ENCODE results near the gene PKDCC. TPM values are rescaled to one million over a fixed set of nuclear protein-coding genes. Genes with fewer than 3 reads are reported as not detected.
"Not testable (repeated sequence)": the region's sequence is repeated elsewhere in the genome, so short reads cannot be mapped to it uniquely, and the experiment has no call there.

The PKDCC gene
- polyA plus RNA-seq, 2 donors: 3.7 to 6.2 TPM

DNA sequence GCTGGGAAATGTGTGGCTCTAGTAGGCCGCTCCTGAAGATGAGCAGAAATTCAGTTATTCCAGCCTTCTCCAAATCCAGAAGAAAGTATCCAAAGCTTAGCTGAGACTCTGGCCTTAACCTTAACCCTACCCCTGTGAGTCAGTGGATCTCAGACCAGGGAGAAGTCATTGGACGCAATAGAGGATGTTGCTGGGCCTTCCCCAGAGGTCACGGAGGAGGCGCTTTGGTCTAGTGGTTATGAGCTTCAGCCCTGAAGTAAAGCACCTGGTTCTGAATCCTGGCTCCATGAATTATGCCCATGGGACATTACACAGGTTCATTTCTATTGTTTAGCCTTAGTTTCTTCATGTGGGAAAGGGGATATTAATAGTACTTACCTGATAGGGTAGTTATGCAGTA lies 24.0 kb downstream of the PKDCC start:
- Histone ChIP-seq H3K4me1 (ENCODE audit: control insufficient read depth in 2 of 2, insufficient read depth in 2 of 2, low read length in 1 of 2) (peaks cover 7% of the 10 kb centered on the region in 2 donors), H3K27ac (ENCODE audit: low read depth in 2 of 2, low read length in 1 of 2) (no peak overlapping the region)
- WGBS, 2 donors: 87 to 91% methylated on average over 4 of the region's 4 CpGs

DNA sequence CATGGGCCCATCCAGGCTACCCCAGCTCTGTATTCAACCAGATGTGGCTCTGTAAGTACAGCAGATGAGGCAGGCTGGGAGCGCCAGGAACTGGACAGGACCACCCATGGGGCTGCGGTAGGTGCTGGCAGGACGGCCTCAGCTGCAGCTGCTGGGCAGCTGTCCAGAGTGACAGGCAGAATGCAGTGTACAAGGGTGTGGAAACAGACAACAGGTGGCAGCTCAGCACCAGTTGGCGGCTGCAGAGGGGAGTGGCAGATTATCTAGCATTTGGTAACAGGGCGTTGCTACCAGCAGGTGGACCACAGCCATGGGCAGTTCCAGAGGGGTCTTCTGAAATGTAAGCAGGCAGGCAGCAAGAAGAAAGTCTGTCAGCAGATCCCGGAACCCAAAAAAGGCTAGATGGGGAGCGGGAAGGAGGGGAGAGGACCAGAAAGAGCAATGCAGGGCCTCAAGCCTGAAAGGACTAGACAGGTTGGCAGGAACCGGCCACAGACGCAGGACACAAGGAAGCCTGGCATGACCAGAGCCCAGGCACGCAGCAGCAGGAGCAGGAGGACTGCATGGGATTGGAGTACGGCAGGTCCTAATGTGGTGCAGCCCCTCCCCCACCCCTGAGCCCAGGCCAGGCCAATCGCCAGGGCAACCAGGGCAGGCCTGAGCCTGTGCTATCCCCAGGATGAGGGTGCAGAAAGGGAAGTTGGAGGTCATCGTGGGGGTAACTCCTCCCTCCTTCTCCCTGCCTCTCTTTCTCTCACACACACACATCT lies 24.7 kb downstream of the PKDCC start:
- no peaks in the 10 kb centered on the region for H3K9me3 ChIP-seq (ENCODE audit: control insufficient read depth in 2 of 2, insufficient read depth in 1 of 2, low read depth in 1 of 2, low read length in 1 of 2)
- 51% methylated on average over 13 of the region's 13 CpGs for WGBS, 2 donors

More for the DNA sequence above, 24.0 kb downstream of the PKDCC start:
- H3K9me3 ChIP-seq (ENCODE audit: control insufficient read depth in 2 of 2, insufficient read depth in 1 of 2, low read depth in 1 of 2, low read length in 1 of 2): no peaks in the 10 kb centered on the region
- no peak overlapping the region for H3K4me3 ChIP-seq (ENCODE audit: low read depth in 1 of 2, low read length in 2 of 2)
- no peaks in the 10 kb centered on the region for H3K27me3 ChIP-seq (ENCODE audit: control insufficient read depth in 1 of 2, insufficient read depth in 2 of 2, low read length in 2 of 2)
- H3K36me3 ChIP-seq (ENCODE audit: control insufficient read depth in 2 of 2, insufficient read depth in 2 of 2, low read length in 1 of 2): no peaks in the 10 kb centered on the region

DNA sequence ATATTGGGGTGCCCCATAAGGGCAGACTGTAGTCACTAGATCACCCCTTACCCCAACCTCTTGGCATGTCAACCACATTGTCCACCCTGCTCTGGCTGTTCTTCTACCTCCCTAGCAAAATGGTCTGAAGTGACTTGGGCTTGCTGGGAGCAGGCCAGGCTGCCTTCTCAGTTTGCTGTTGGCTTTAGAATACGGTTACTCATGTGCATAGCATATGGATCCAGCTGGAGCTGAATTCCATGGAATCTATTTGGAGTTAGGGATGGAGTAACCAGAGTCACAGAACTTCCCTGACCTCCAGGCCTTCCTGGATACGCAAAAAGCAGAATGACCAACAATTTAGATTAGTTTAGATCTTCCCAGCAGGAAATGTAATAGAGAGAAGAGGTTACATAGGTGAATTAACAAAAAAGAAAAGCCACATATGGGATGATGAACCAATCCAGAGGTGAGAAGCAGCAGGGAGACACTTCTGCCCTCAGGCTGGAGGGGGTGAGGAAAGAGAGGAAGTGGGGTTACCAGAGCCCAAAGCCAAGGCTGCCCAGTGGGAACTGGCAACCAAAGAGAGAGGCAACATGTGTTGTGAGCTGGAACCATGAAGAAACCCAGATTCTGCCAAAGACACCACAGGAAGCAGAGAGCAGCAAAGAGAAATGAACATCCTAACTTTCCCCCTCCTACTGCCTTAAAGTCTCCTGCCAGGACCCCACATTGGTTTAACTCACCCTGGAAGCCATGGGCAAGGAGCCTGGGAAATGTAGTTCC lies 26.1 kb downstream of the PKDCC start:
- H3K27ac ChIP-seq (ENCODE audit: low read depth in 2 of 2, low read length in 1 of 2): no peak overlapping the region
- H3K4me1 ChIP-seq (ENCODE audit: control insufficient read depth in 2 of 2, insufficient read depth in 2 of 2, low read length in 1 of 2): peaks cover 7% of the 10 kb centered on the region in 2 donors
- no peaks in the 10 kb centered on the region for H3K27me3 ChIP-seq (ENCODE audit: control insufficient read depth in 1 of 2, insufficient read depth in 2 of 2, low read length in 2 of 2)
- H3K9me3 ChIP-seq (ENCODE audit: control insufficient read depth in 2 of 2, insufficient read depth in 1 of 2, low read depth in 1 of 2, low read length in 1 of 2): no peaks in the 10 kb centered on the region
- no peak overlapping the region for H3K4me3 ChIP-seq (ENCODE audit: low read depth in 1 of 2, low read length in 2 of 2)
- H3K36me3 ChIP-seq (ENCODE audit: control insufficient read depth in 2 of 2, insufficient read depth in 2 of 2, low read length in 1 of 2): no peaks in the 10 kb centered on the region
- WGBS, 2 donors: 77 to 79% methylated on average over 2 of the region's 2 CpGs

More for the DNA sequence above, 24.7 kb downstream of the PKDCC start:
- Histone ChIP-seq H3K4me3 (ENCODE audit: low read depth in 1 of 2, low read length in 2 of 2) (no peak overlapping the region), H3K36me3 (ENCODE audit: control insufficient read depth in 2 of 2, insufficient read depth in 2 of 2, low read length in 1 of 2) (no peaks in the 10 kb centered on the region), H3K27ac (ENCODE audit: low read depth in 2 of 2, low read length in 1 of 2) (no peak overlapping the region), H3K27me3 (ENCODE audit: control insufficient read depth in 1 of 2, insufficient read depth in 2 of 2, low read length in 2 of 2) (no peaks in the 10 kb centered on the region), H3K4me1 (ENCODE audit: control insufficient read depth in 2 of 2, insufficient read depth in 2 of 2, low read length in 1 of 2) (peaks cover 7% of the 10 kb centered on the region in 2 donors)

DNA sequence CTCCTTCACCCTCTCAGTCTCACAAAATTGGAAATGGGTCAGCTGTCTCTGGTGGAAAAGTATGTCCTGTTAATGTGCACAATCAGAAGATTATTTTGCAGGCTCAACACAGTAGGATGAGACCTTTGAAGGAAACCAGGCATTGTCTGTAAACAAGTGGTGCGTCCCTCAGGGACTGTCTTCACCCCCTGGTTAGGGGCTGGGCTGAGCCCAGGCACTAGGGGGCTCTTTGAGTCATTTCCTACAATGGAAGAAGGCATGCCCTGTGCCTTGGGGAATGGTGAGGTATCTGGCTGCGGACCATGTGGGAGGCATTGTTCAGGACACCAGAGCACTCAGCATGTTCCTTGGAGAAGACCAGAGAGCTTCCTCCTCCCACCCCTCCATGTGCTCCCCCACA lies 26.8 kb downstream of the PKDCC start:
- Histone ChIP-seq H3K4me3 (ENCODE audit: low read depth in 1 of 2, low read length in 2 of 2) (no peak overlapping the region), H3K4me1 (ENCODE audit: control insufficient read depth in 2 of 2, insufficient read depth in 2 of 2, low read length in 1 of 2) (peaks cover 7% of the 10 kb centered on the region in 2 donors), H3K27me3 (ENCODE audit: control insufficient read depth in 1 of 2, insufficient read depth in 2 of 2, low read length in 2 of 2) (no peaks in the 10 kb centered on the region), H3K36me3 (ENCODE audit: control insufficient read depth in 2 of 2, insufficient read depth in 2 of 2, low read length in 1 of 2) (no peaks in the 10 kb centered on the region), H3K9me3 (ENCODE audit: control insufficient read depth in 2 of 2, insufficient read depth in 1 of 2, low read depth in 1 of 2, low read length in 1 of 2) (no peaks in the 10 kb centered on the region), H3K27ac (ENCODE audit: low read depth in 2 of 2, low read length in 1 of 2) (no peak overlapping the region)
- WGBS, 2 donors: 87 to 97% methylated on average over 2 of the region's 2 CpGs

DNA sequence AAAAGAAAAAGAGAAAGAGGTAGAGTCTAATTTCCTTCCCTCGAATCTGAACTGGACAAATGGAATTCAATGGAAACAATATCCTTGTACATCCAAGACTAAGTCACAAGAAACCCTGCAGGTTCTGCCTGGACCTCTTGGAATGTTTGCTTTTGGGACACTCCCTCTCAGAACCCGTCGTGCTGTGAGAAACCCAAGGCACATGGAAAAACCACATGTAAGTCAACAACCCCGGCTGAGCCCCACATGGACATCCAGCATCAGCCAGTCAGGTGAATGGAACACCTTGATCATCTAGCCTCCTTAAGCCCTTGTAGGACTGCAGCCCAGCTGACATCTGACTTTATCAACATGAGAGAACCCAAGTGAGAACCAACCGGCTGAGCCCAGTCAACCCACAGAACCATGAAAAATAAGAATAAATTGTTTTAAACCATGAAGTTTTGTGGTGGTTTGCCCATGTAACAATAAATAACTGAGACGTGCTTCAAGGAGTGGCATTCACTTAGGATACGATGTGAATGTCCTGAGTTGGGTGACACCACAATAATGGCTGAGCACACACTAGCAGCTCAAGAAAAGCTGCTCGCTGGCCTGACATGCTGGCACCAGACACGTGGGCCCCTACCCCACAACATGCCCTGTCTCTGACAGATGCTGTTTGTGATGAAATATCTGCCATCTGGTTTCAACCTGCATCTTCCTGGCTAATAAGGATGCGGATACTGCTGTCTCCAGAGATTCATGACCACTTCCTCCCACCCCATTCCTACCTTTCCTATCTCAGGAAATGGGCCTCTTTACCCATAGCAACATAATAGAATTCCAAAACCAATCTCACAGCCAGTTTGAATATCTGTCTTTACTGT lies 28.8 kb downstream of the PKDCC start:
- Histone ChIP-seq H3K4me3 (ENCODE audit: low read depth in 1 of 2, low read length in 2 of 2) (no peak overlapping the region), H3K36me3 (ENCODE audit: control insufficient read depth in 2 of 2, insufficient read depth in 2 of 2, low read length in 1 of 2) (no peaks in the 10 kb centered on the region), H3K27ac (ENCODE audit: low read depth in 2 of 2, low read length in 1 of 2) (no peak overlapping the region), H3K4me1 (ENCODE audit: control insufficient read depth in 2 of 2, insufficient read depth in 2 of 2, low read length in 1 of 2) (peaks cover 7% of the 10 kb centered on the region in 2 donors), H3K9me3 (ENCODE audit: control insufficient read depth in 2 of 2, insufficient read depth in 1 of 2, low read depth in 1 of 2, low read length in 1 of 2) (no peaks in the 10 kb centered on the region), H3K27me3 (ENCODE audit: control insufficient read depth in 1 of 2, insufficient read depth in 2 of 2, low read length in 2 of 2) (no peaks in the 10 kb centered on the region)
- 82 to 83% methylated on average over 10 of the region's 10 CpGs for WGBS, 2 donors

DNA sequence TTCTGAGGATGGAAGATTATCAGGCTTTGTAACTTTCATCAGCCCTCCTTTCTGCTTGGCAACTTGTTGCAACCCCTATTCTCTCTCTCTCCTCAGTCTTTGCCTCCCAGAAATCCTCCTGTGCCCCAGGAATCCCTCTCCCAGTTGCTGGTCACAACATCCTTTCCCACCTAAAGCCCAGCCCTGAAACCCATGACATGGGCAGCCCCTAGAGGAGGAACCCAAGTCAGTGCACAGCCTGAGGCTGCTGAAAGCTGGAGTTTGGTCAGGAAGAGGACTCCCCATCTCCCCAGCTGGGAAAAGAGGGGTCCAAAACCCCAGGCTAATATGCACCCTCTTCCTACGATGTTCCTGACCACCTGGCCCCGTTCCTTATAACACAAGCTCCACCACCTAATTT lies 29.5 kb downstream of the PKDCC start:
- no peak overlapping the region for H3K4me3 ChIP-seq (ENCODE audit: low read depth in 1 of 2, low read length in 2 of 2)
- no peaks in the 10 kb centered on the region for H3K36me3 ChIP-seq (ENCODE audit: control insufficient read depth in 2 of 2, insufficient read depth in 2 of 2, low read length in 1 of 2)
- peaks cover 5% of the 10 kb centered on the region in 2 donors for H3K4me1 ChIP-seq (ENCODE audit: control insufficient read depth in 2 of 2, insufficient read depth in 2 of 2, low read length in 1 of 2)
- H3K27me3 ChIP-seq (ENCODE audit: control insufficient read depth in 1 of 2, insufficient read depth in 2 of 2, low read length in 2 of 2): no peaks in the 10 kb centered on the region
- WGBS, 2 donors: 84 to 85% methylated on average over 2 of the region's 2 CpGs
- no peaks in the 10 kb centered on the region for H3K9me3 ChIP-seq (ENCODE audit: control insufficient read depth in 2 of 2, insufficient read depth in 1 of 2, low read depth in 1 of 2, low read length in 1 of 2)
- no peak overlapping the region for H3K27ac ChIP-seq (ENCODE audit: low read depth in 2 of 2, low read length in 1 of 2)

DNA sequence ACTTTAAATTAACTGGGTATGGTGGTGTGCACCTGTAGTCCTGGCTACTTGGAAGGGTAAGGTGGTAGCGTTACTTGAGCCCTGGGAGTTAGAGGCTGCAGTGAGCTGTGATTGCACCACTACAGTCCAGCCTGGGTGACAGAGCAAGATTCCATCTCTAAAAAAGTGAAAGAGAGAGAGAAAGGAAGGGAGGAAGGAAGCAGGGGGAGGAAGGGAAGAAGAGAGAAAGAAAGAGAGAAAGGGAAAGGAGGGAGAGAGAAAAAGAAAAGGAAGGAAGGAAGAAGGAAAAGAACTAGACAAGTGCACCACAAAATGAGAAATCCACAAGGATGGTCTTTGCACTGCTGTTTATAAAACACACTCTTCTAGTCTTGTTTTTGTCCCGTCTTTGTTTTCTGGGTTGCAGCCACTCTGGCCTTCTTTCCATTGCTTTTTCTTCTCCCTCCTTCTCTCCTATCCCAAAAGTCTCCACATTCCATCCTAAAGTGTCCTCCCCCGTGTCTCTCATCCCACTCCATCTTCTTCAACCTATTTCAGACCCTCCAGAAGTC lies 32.0 kb downstream of the PKDCC start:
- H3K4me1 ChIP-seq (ENCODE audit: control insufficient read depth in 2 of 2, insufficient read depth in 2 of 2, low read length in 1 of 2): no peaks in the 10 kb centered on the region
- H3K27me3 ChIP-seq (ENCODE audit: control insufficient read depth in 1 of 2, insufficient read depth in 2 of 2, low read length in 2 of 2): no peaks in the 10 kb centered on the region
- H3K27ac ChIP-seq (ENCODE audit: low read depth in 2 of 2, low read length in 1 of 2): no peak overlapping the region
- H3K36me3 ChIP-seq (ENCODE audit: control insufficient read depth in 2 of 2, insufficient read depth in 2 of 2, low read length in 1 of 2): no peaks in the 10 kb centered on the region
- H3K9me3 ChIP-seq (ENCODE audit: control insufficient read depth in 2 of 2, insufficient read depth in 1 of 2, low read depth in 1 of 2, low read length in 1 of 2): no peaks in the 10 kb centered on the region
- WGBS, 2 donors: 81 to 87% methylated on average over 3 of the region's 3 CpGs
- no peak overlapping the region for H3K4me3 ChIP-seq (ENCODE audit: low read depth in 1 of 2, low read length in 2 of 2)

DNA sequence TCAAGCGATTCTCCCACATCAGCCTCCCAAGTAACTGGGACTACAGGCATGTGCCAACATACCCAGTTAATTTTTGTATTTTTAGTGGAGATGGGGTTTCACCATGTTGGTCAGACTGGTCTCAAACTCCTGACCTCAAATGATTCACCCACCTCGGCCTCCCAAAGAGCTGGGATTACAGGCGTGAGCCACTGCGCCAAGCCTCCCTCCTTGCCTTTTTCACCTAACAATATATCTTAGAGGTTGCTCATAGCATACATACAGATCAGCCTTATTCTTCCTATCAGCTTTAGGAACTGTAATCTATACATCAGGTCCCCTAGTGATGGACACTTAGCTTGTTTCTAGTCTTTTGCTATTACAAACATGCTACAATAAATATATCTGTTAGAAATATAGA lies 33.3 kb downstream of the PKDCC start:
- not testable (repeated sequence) for H3K27me3 ChIP-seq (ENCODE audit: control insufficient read depth in 1 of 2, insufficient read depth in 2 of 2, low read length in 2 of 2); H3K4me1 ChIP-seq (ENCODE audit: control insufficient read depth in 2 of 2, insufficient read depth in 2 of 2, low read length in 1 of 2); H3K9me3 ChIP-seq (ENCODE audit: control insufficient read depth in 2 of 2, insufficient read depth in 1 of 2, low read depth in 1 of 2, low read length in 1 of 2); H3K4me3 ChIP-seq (ENCODE audit: low read depth in 1 of 2, low read length in 2 of 2); H3K36me3 ChIP-seq (ENCODE audit: control insufficient read depth in 2 of 2, insufficient read depth in 2 of 2, low read length in 1 of 2); H3K27ac ChIP-seq (ENCODE audit: low read depth in 2 of 2, low read length in 1 of 2)
- 92% methylated on average over 4 of the region's 4 CpGs for WGBS, 2 donors

DNA sequence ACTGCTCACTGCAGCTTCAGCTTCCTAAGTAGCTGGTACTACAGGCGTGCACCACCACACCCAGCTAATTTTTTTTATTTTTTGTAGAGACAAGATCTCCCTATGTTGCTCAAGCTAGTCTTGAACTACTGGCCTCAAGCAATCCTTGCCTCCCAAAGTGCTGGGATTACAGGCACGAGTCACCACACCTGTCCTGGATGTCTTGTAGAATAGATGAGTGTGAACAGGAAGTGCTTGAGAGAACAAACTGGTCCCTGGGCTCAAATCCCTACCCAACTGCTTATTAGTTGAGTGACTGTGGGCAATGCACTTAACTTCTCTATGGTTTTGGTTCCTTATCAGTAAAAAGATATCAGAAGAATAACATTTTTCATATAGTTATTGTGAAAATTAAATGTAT lies 34.2 kb downstream of the PKDCC start:
- Histone ChIP-seq H3K9me3 (ENCODE audit: control insufficient read depth in 2 of 2, insufficient read depth in 1 of 2, low read depth in 1 of 2, low read length in 1 of 2) (no peaks in the 10 kb centered on the region), H3K4me3 (ENCODE audit: low read depth in 1 of 2, low read length in 2 of 2) (no peak overlapping the region), H3K4me1 (ENCODE audit: control insufficient read depth in 2 of 2, insufficient read depth in 2 of 2, low read length in 1 of 2) (no peaks in the 10 kb centered on the region), H3K27ac (ENCODE audit: low read depth in 2 of 2, low read length in 1 of 2) (no peak overlapping the region), H3K36me3 (ENCODE audit: control insufficient read depth in 2 of 2, insufficient read depth in 2 of 2, low read length in 1 of 2) (no peaks in the 10 kb centered on the region), H3K27me3 (ENCODE audit: control insufficient read depth in 1 of 2, insufficient read depth in 2 of 2, low read length in 2 of 2) (no peaks in the 10 kb centered on the region)
- 79 to 84% methylated on average over 2 of the region's 2 CpGs for WGBS, 2 donors
